GM12873 (cell line): ENCODE measurements around the gene TGDS.

Experiments used
- CTCF ChIP-seq: IDR thresholded peaks from 2 replicates; pipeline ENCODE4 v1.5.1; 2012; ENCODE audit warnings: low read depth, mild to moderate bottlenecking, moderate library complexity, low read length, control low read depth; ENCODE audit not compliant: insufficient read depth; ENCODE audit errors: missing control alignments

The TGDS gene

GRCh38 chr13:94558716-94559115, 37.2 kb downstream of the TGDS start:
- TF ChIP-seq CTCF: no peak

DNA sequence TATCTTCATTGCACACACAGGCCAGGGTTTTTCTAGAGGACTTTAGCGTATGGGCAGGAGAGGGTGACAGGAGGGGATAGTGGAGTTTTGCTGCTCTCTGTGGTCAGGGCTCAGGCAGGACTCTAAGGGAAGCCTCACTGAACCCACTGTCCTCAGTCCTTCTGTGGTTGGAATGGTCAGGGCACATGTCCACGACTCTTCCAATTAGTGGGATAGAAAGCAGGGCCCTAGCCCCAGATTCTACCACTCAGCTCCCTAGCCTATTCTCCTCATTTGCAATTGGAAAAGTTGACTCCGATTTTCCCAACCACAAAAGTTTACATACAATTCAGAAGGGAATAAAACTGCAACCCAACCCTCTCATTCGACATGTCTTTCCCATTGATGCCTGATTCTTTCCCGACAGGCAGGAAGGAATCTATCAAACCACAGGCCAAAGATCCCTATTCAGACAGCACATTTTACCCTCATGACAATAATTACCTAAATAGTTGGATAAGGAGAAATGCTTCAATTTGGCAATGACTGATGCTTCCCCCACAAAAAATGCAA, 38.2 kb downstream of the TGDS start:
- TF ChIP-seq CTCF: no peak

- no peak for TF ChIP-seq CTCF
These were observed 39.3 kb downstream of the TGDS start for GRCh38 chr13:94556621-94557020.

- TF ChIP-seq CTCF: no peak
These were observed 39.9 kb downstream of the TGDS start for GRCh38 chr13:94556041-94556440.

GRCh38 chr13:94553766-94554165, 42.2 kb downstream of the TGDS start:
- TF ChIP-seq CTCF: no peak

GRCh38 chr13:94552095-94552494, 43.9 kb downstream of the TGDS start:
- TF ChIP-seq CTCF: no peak

GRCh38 chr13:94550062-94550738, 45.8 kb downstream of the TGDS start:
- TF ChIP-seq CTCF: no peak
